Measurements from ENCODE around the gene COG5.

Gene COG5

GRCh38 chr7:107321611-107322010 is 242.1 kb downstream of the COG5 start:
- DNase-seq: no peak

- DNase-seq: no peak
These were observed 243.9 kb downstream of the COG5 start for GRCh38 chr7:107319724-107320228.

GRCh38 chr7:107318523-107319160 is 245.1 kb downstream of the COG5 start:
- no peak for DNase-seq

GRCh38 chr7:107315716-107316220 is 248.0 kb downstream of the COG5 start:
- DNase-seq: no peak

- no peak for DNase-seq
These were observed 250.4 kb downstream of the COG5 start for GRCh38 chr7:107313355-107313754.

GRCh38 chr7:107312418-107312817 is 251.3 kb downstream of the COG5 start:
- no peak for DNase-seq

GRCh38 chr7:107309296-107309695 is 254.4 kb downstream of the COG5 start:
- no peak for DNase-seq

- DNase-seq: no peak
These were observed 259.1 kb downstream of the COG5 start for GRCh38 chr7:107304636-107305035.

GRCh38 chr7:107304063-107304462 is 259.7 kb downstream of the COG5 start:
- no peak for DNase-seq

- no peak for DNase-seq
These were observed 261.4 kb downstream of the COG5 start for GRCh38 chr7:107302250-107302847.

- no peak for DNase-seq
These were observed 269.5 kb downstream of the COG5 start for GRCh38 chr7:107294182-107294581.

GRCh38 chr7:107292591-107292990 is 271.1 kb downstream of the COG5 start:
- DNase-seq: no peak

GRCh38 chr7:107291434-107291833 is 272.3 kb downstream of the COG5 start:
- no peak for DNase-seq

- DNase-seq: no peak
These were observed 276.7 kb downstream of the COG5 start for GRCh38 chr7:107286751-107287621.

GRCh38 chr7:107284911-107285479 is 278.7 kb downstream of the COG5 start:
- no peak for DNase-seq

GRCh38 chr7:107277331-107277730 is 286.4 kb downstream of the COG5 start:
- DNase-seq: no peak

- DNase-seq: no peak
These were observed 287.4 kb downstream of the COG5 start for GRCh38 chr7:107276220-107276827.

- no peak for DNase-seq
These were observed 289.2 kb downstream of the COG5 start for GRCh38 chr7:107274506-107274905.

GRCh38 chr7:107269790-107270189 is 293.9 kb downstream of the COG5 start:
- no peak for DNase-seq

GRCh38 chr7:107268594-107268993 is 295.1 kb downstream of the COG5 start:
- DNase-seq: no peak

- DNase-seq: no peak
These were observed 296.6 kb downstream of the COG5 start for GRCh38 chr7:107267138-107267537.

GRCh38 chr7:107264723-107265122 is 299.0 kb downstream of the COG5 start:
- no peak for DNase-seq

GRCh38 chr7:107262857-107263256 is 300.9 kb downstream of the COG5 start:
- no peak for DNase-seq
